Effector memory CD8-positive, alpha-beta T cell (primary cell): ENCODE measurements around the gene OTUD5.
A peak's percentile ranks its signal among the peaks of the same experiment; 100 is the strongest.

ENCODE experiments used
- ATAC-seq: fragments of 150-1000 bp; cut with Tn5 transposase; replicated peaks from 2 replicates; pipeline ENCODE4 v1.10.0; 2021; ENCODE audit warnings: mild to moderate bottlenecking, moderate library complexity
- DNase-seq, 3 experiments: peaks; one replicate each; pipeline ENCODE4 v3.0.0; 2021
- H3K27ac Mint-ChIP-seq, 2 donors: one replicate each; pipeline ENCODE4 v1.8.0; 2022; ENCODE audit warnings: mild to moderate bottlenecking in 2 of 2, mixed read lengths in 2 of 2, moderate library complexity in 2 of 2
- H3K27me3 Mint-ChIP-seq, 2 donors: one replicate each; pipeline ENCODE4 v1.8.0; 2022; ENCODE audit warnings: mixed read lengths in 2 of 2
- H3K36me3 Mint-ChIP-seq: one replicate; pipeline ENCODE4 v1.8.0; 2022; ENCODE audit warnings: mild to moderate bottlenecking, moderate library complexity, mixed read lengths; ENCODE audit not compliant: insufficient read depth
- H3K4me1 Mint-ChIP-seq, 2 donors: one replicate each; pipeline ENCODE4 v1.8.0; 2022; ENCODE audit warnings: low read depth in 2 of 2, mixed read lengths in 2 of 2
- H3K4me3 Mint-ChIP-seq, 2 donors: one replicate each; pipeline ENCODE4 v1.8.0; 2022; ENCODE audit warnings: mild to moderate bottlenecking in 2 of 2, mixed read lengths in 2 of 2, moderate library complexity in 2 of 2
- H3K9me3 Mint-ChIP-seq, 2 donors: one replicate each; pipeline ENCODE4 v1.8.0; 2022; ENCODE audit warnings: mixed read lengths in 2 of 2

The OTUD5 gene

GRCh38 chrX:48939524-48940228 lies 17.7 kb downstream of the OTUD5 start:
- Mint-ChIP-seq H3K4me1 (peaks cover 58 to 60% of the 10 kb centered on the region in 2 donors), H3K36me3 (peaks cover 74% of the 10 kb centered on the region), H3K4me3 (peak overlapping the region; percentile 83 to 89), H3K27ac (peak overlapping the region; percentile 96 to 97), H3K27me3 (no peaks in the 10 kb centered on the region), H3K9me3 (no peaks in the 10 kb centered on the region)
- ATAC-seq (peak; percentile 11), DNase-seq (no peak)

- peak overlapping the region; percentile 83 to 89 for H3K4me3 Mint-ChIP-seq
- peak; percentile 32 to 59 (median 51) for DNase-seq
- peak; percentile 45 for ATAC-seq
- peak overlapping the region; percentile 96 to 97 for H3K27ac Mint-ChIP-seq
- peaks cover 80% of the 10 kb centered on the region for H3K36me3 Mint-ChIP-seq
- no peaks in the 10 kb centered on the region for H3K27me3 Mint-ChIP-seq
- no peaks in the 10 kb centered on the region for H3K9me3 Mint-ChIP-seq
- H3K4me1 Mint-ChIP-seq: peaks cover 60 to 63% of the 10 kb centered on the region in 2 donors
These were observed 18.5 kb downstream of the OTUD5 start for GRCh38 chrX:48938721-48939425.

GRCh38 chrX:48937054-48937907 lies 20.1 kb downstream of the OTUD5 start:
- Mint-ChIP-seq H3K4me1 (peaks cover 55 to 58% of the 10 kb centered on the region in 2 donors), H3K4me3 (peak overlapping the region; percentile 83 to 89), H3K27ac (peak overlapping the region; percentile 96 to 97), H3K36me3 (peaks cover 85% of the 10 kb centered on the region), H3K27me3 (no peaks in the 10 kb centered on the region), H3K9me3 (no peaks in the 10 kb centered on the region)
- DNase-seq (peak; percentile 79 to 83 (median 80)), ATAC-seq (peak; percentile 71)

- Mint-ChIP-seq H3K4me3 (peak overlapping the region; percentile 83 to 89), H3K27ac (peak overlapping the region; percentile 96 to 97), H3K4me1 (peaks cover 47 to 51% of the 10 kb centered on the region in 2 donors), H3K27me3 (no peaks in the 10 kb centered on the region), H3K9me3 (no peaks in the 10 kb centered on the region), H3K36me3 (peaks cover 82% of the 10 kb centered on the region)
- ATAC-seq (no peak), DNase-seq (no peak)
These were observed 20.9 kb downstream of the OTUD5 start for GRCh38 chrX:48936429-48937053.

- ATAC-seq (no peak), DNase-seq (no peak)
- Mint-ChIP-seq H3K27ac (peak overlapping the region; percentile 31 to 95), H3K36me3 (peaks cover 85% of the 10 kb centered on the region), H3K4me3 (peak overlapping the region in 1 of 2 donors; percentile 56), H3K4me1 (peaks cover 42 to 47% of the 10 kb centered on the region in 2 donors), H3K9me3 (no peaks in the 10 kb centered on the region), H3K27me3 (no peaks in the 10 kb centered on the region)
These were observed 22.1 kb downstream of the OTUD5 start for GRCh38 chrX:48935301-48935670.

- DNase-seq (no peak), ATAC-seq (peak; percentile 30)
- H3K9me3 Mint-ChIP-seq: no peaks in the 10 kb centered on the region
- peak overlapping the region; percentile 31 to 95 for H3K27ac Mint-ChIP-seq
- peak overlapping the region in 1 of 2 donors; percentile 56 for H3K4me3 Mint-ChIP-seq
- peaks cover 85% of the 10 kb centered on the region for H3K36me3 Mint-ChIP-seq
- H3K4me1 Mint-ChIP-seq: peaks cover 37 to 43% of the 10 kb centered on the region in 2 donors
- no peaks in the 10 kb centered on the region for H3K27me3 Mint-ChIP-seq
These were observed 22.7 kb downstream of the OTUD5 start for GRCh38 chrX:48934581-48935300.

- H3K36me3 Mint-ChIP-seq: peaks cover 79% of the 10 kb centered on the region
- peak overlapping the region; percentile 25 to 95 for H3K27ac Mint-ChIP-seq
- H3K4me3 Mint-ChIP-seq: no peak overlapping the region
These were observed 23.6 kb downstream of the OTUD5 start for GRCh38 chrX:48933757-48934156.

GRCh38 chrX:48927736-48928382 lies 29.5 kb downstream of the OTUD5 start:
- H3K27me3 Mint-ChIP-seq: no peaks in the 10 kb centered on the region
- no peak for ATAC-seq
- H3K4me3 Mint-ChIP-seq: no peak overlapping the region
- H3K36me3 Mint-ChIP-seq: peaks cover 65% of the 10 kb centered on the region
- no peak for DNase-seq
- peaks cover 6 to 9% of the 10 kb centered on the region in 2 donors for H3K4me1 Mint-ChIP-seq
- no peak overlapping the region for H3K27ac Mint-ChIP-seq
- H3K9me3 Mint-ChIP-seq: no peaks in the 10 kb centered on the region

More at GRCh38 chrX:48933757-48934156, 23.6 kb downstream of the OTUD5 start:
- Mint-ChIP-seq H3K9me3 (no peaks in the 10 kb centered on the region), H3K4me1 (peaks cover 28 to 33% of the 10 kb centered on the region in 2 donors), H3K27me3 (no peaks in the 10 kb centered on the region)
- ATAC-seq (no peak), DNase-seq (no peak)

- no peak overlapping the region for H3K27ac Mint-ChIP-seq
- H3K9me3 Mint-ChIP-seq: no peaks in the 10 kb centered on the region
- peaks cover 6 to 11% of the 10 kb centered on the region in 2 donors for H3K4me1 Mint-ChIP-seq
- H3K4me3 Mint-ChIP-seq: no peak overlapping the region
- DNase-seq (no peak), ATAC-seq (no peak)
- H3K36me3 Mint-ChIP-seq: peaks cover 62% of the 10 kb centered on the region
- H3K27me3 Mint-ChIP-seq: no peaks in the 10 kb centered on the region
These were observed 30.3 kb downstream of the OTUD5 start for GRCh38 chrX:48927123-48927522.

GRCh38 chrX:48924270-48924669 lies 33.1 kb downstream of the OTUD5 start:
- no peak for DNase-seq
- no peak for ATAC-seq
- Mint-ChIP-seq H3K36me3 (peaks cover 65% of the 10 kb centered on the region), H3K9me3 (no peaks in the 10 kb centered on the region), H3K4me1 (peaks cover 19 to 25% of the 10 kb centered on the region in 2 donors), H3K4me3 (peak overlapping the region; percentile 24 to 50), H3K27me3 (no peaks in the 10 kb centered on the region), H3K27ac (peak overlapping the region; percentile 83 to 97)

GRCh38 chrX:48923771-48924170 lies 33.6 kb downstream of the OTUD5 start:
- H3K27me3 Mint-ChIP-seq: no peaks in the 10 kb centered on the region
- peak overlapping the region; percentile 83 to 97 for H3K27ac Mint-ChIP-seq
- peaks cover 19 to 25% of the 10 kb centered on the region in 2 donors for H3K4me1 Mint-ChIP-seq
- no peaks in the 10 kb centered on the region for H3K9me3 Mint-ChIP-seq
- H3K36me3 Mint-ChIP-seq: peaks cover 67% of the 10 kb centered on the region
- no peak for DNase-seq
- peak overlapping the region; percentile 24 to 50 for H3K4me3 Mint-ChIP-seq
- no peak for ATAC-seq

- no peak for DNase-seq
- ATAC-seq: no peak
- Mint-ChIP-seq H3K36me3 (peaks cover 77% of the 10 kb centered on the region), H3K27me3 (no peaks in the 10 kb centered on the region), H3K4me1 (peaks cover 26 to 37% of the 10 kb centered on the region in 2 donors), H3K27ac (peak overlapping the region; percentile 96 to 97), H3K9me3 (no peaks in the 10 kb centered on the region), H3K4me3 (peak overlapping the region; percentile 89)
These were observed 36.7 kb downstream of the OTUD5 start for GRCh38 chrX:48920718-48921104.
